Measurements from ENCODE around the gene NELL2. TPM values are rescaled to one million over a fixed set of nuclear protein-coding genes. Genes with fewer than 3 reads are reported as not detected.

The NELL2 gene
- total RNA-seq, result 1.5 TPM in 1 of 2 replicates, not detected in the other

DNA sequence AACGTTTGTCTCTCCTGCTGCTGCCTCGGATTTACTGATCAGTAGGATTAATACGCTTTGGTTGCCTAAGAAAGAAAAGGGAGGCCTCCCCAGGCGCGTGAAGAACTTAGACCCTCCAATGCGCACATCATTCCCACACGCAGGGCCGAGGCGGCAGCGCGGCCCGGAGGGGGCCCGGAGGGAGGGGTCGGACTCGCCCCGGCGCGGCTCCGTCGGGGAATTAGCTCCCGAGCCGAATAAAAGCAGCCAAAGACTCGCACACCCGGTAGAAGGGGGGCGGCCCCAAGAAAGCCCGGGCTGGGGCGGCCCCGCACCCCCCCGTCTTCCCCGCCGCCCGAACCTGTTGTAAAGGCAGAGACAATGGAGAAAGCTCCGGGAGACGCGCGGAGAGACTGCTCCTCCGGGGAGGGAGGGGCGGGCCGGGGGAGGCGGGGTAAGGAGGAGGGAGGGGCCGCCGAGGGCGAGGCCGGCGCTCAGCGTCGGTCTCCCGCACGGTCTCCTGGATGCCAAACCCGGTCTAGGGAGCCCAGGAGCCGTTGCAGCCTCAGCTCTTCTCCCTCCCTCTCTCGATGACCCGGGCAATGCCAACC, at the start of gene NELL2:
Gene NELL2, minus strand, starts transcription at position 362 of the 590 bp plus-strand sequence. CDS start 446 bp downstream, outside the sequence.

Other genes starting within 250 kb of the NELL2 start
- not detected in 2 replicates for gene DBX2, start 174.8 kb upstream of the NELL2 start, total RNA-seq